Ishikawa (cell line): ENCODE data around the gene ACSM5.

Experiments used
- CEBPB ChIP-seq: IDR thresholded peaks from 2 replicates; pipeline ENCODE4 v1.6.1; 2012
- CREB1 ChIP-seq: IDR thresholded peaks from 2 replicates; pipeline ENCODE4 v1.6.1; 2012; ENCODE audit warnings: low read depth
- EGR1 ChIP-seq: IDR thresholded peaks from 2 replicates; pipeline ENCODE4 v1.6.1; 2012
- EP300 ChIP-seq: IDR thresholded peaks from 2 replicates; pipeline ENCODE4 v1.6.1; 2012; ENCODE audit warnings: borderline replicate concordance
- FOXM1 ChIP-seq: IDR thresholded peaks from 2 replicates; pipeline ENCODE4 v1.6.1; 2012; ENCODE audit warnings: low read depth, borderline replicate concordance
- MAX ChIP-seq: IDR thresholded peaks from 2 replicates; pipeline ENCODE4 v1.6.1; 2012
- NFIC ChIP-seq: IDR thresholded peaks from 2 replicates; pipeline ENCODE4 v1.6.1; 2012
- RAD21 ChIP-seq: IDR thresholded peaks from 2 replicates; pipeline ENCODE4 v1.6.1; 2012; ENCODE audit warnings: low read depth
- REST ChIP-seq: IDR thresholded peaks from 2 replicates; pipeline ENCODE4 v1.6.1; 2012; ENCODE audit warnings: low read depth, mild to moderate bottlenecking
- TAF1 ChIP-seq: IDR thresholded peaks from 2 replicates; pipeline ENCODE4 v1.6.1; 2012; ENCODE audit warnings: low read depth, mild to moderate bottlenecking
- TCF12 ChIP-seq: IDR thresholded peaks from 2 replicates; pipeline ENCODE4 v1.6.1; 2012; ENCODE audit warnings: low read depth
- TEAD4 ChIP-seq: IDR thresholded peaks from 2 replicates; pipeline ENCODE4 v1.6.1; 2012
- YY1 ChIP-seq: IDR thresholded peaks from 2 replicates; pipeline ENCODE4 v1.6.1; 2012; ENCODE audit warnings: low read depth

GRCh38 chr16:20382202-20382948 is 27.0 kb upstream of the ACSM5 start:
- TF ChIP-seq CEBPB (no peak), EP300 (no peak), MAX (no peak), EGR1 (no peak), CREB1 (no peak), TAF1 (no peak), REST (no peak), YY1 (no peak), TEAD4 (no peak), NFIC (no peak), TCF12 (no peak), FOXM1 (no peak), RAD21 (no peak)
